Activated B cell treated with CpG ODN at 0.5 μM for 24 hours (primary cell): ENCODE measurements around the gene DLG4. TPM values are rescaled to one million over a fixed set of nuclear protein-coding genes. Genes with fewer than 3 reads are reported as not detected.

ENCODE experiments used
- ATAC-seq: fragments of 200-7000 bp; cut with Tn5 transposase; one replicate; pipeline ENCODE4 v1.10.0; 2021; ENCODE audit warnings: low read depth, mild to moderate bottlenecking, moderate library complexity
- CTCF ChIA-PET: fragments of 350-600 bp; sonication (Branson Sonifier 250); formaldehyde crosslinking; loops from one replicate; lab custom pipeline; 2021; ENCODE audit warnings: antibody characterized with exemption; lab: Charles Lee
- POLR2A ChIA-PET: fragments of 350-600 bp; sonication (Branson Sonifier 250); formaldehyde crosslinking; loops from one replicate; lab custom pipeline; 2021; ENCODE audit warnings: antibody characterized with exemption; lab: Charles Lee
- DNase-seq: peaks from one replicate; pipeline ENCODE4 v3.0.0; 2022
- H3K27ac Mint-ChIP-seq: one replicate; pipeline ENCODE4 v1.8.0; 2020; ENCODE audit warnings: mixed read lengths
- H3K27me3 Mint-ChIP-seq: one replicate; pipeline ENCODE4 v1.8.0; 2021; ENCODE audit warnings: mixed read lengths
- H3K36me3 Mint-ChIP-seq: one replicate; pipeline ENCODE4 v1.8.0; 2021; ENCODE audit warnings: low read depth, mixed read lengths
- H3K4me1 Mint-ChIP-seq: one replicate; pipeline ENCODE4 v1.8.0; 2021; ENCODE audit warnings: mixed read lengths
- H3K4me3 Mint-ChIP-seq: one replicate; pipeline ENCODE4 v1.8.0; 2020; ENCODE audit warnings: mild to moderate bottlenecking, mixed read lengths
- H3K9me3 Mint-ChIP-seq: one replicate; pipeline ENCODE4 v1.8.0; 2020; ENCODE audit warnings: mixed read lengths
- CTCF ChIP-seq: fragments of 200-600 bp; IDR thresholded peaks from one replicate; pipeline ENCODE4 v1.8.0; 2022; ENCODE audit warnings: antibody characterized with exemption, mild to moderate bottlenecking
- intact Hi-C: fragments of 100-400 bp; cut with micrococcal nuclease; formaldehyde crosslinking; loops from one replicate; pipeline ENCODE4 v1.15.1; 2024
- total RNA-seq: library from RNA; stranded (reverse); gene quantifications from 2 replicates; pipeline ENCODE4 v1.2.3, GENCODE V29; 2022

DLG4 gene
- total RNA-seq, 1 donor from 2014 or later = 3.9 TPM

GRCh38 chr17:7146115-7146514 is 73.5 kb downstream of the DLG4 start:
- Mint-ChIP-seq H3K9me3 (no peaks in the 10 kb centered on the region), H3K36me3 (no peaks in the 10 kb centered on the region), H3K4me1 (no peaks in the 10 kb centered on the region), H3K27ac (no peak overlapping the region), H3K27me3 (peaks cover 7% of the 10 kb centered on the region), H3K4me3 (no peak overlapping the region)
- TF ChIP-seq CTCF = no peak
- ChIA-PET CTCF (interaction anchor here (1.1 kb wide), 1 partner anchor 94 kb away, joined by 3 read pairs; no protein-coding TSS in a partner anchor), POLR2A (interaction anchor here (0.7 kb wide), 1 partner anchor 52 kb away, joined by 5 read pairs; no protein-coding TSS in a partner anchor)
- DNase-seq (no peak), ATAC-seq (no peak)
- intact Hi-C loops = no loop called here

- no peak overlapping the region for H3K4me3 Mint-ChIP-seq
- intact Hi-C loops = no loop called here
- no peak for TF ChIP-seq CTCF
- DNase-seq (no peak), ATAC-seq (no peak)
- H3K9me3 Mint-ChIP-seq = no peaks in the 10 kb centered on the region
- H3K36me3 Mint-ChIP-seq = no peaks in the 10 kb centered on the region
- H3K27ac Mint-ChIP-seq = no peak overlapping the region
- H3K4me1 Mint-ChIP-seq = no peaks in the 10 kb centered on the region
- peaks cover 13% of the 10 kb centered on the region for H3K27me3 Mint-ChIP-seq
- POLR2A ChIA-PET = interaction anchor here (0.6 kb wide), 1 partner anchor 208 kb away, joined by 3 read pairs; no protein-coding TSS in a partner anchor
- CTCF ChIA-PET = no interaction called here
Observed at GRCh38 chr17:7144213-7144612, 75.4 kb downstream of the DLG4 start.

GRCh38 chr17:7141824-7142223 is 77.8 kb downstream of the DLG4 start:
- POLR2A ChIA-PET = no interaction called here
- Mint-ChIP-seq H3K4me1 (no peaks in the 10 kb centered on the region), H3K36me3 (no peaks in the 10 kb centered on the region), H3K27me3 (peaks cover 7% of the 10 kb centered on the region), H3K4me3 (no peak overlapping the region), H3K27ac (no peak overlapping the region), H3K9me3 (no peaks in the 10 kb centered on the region)
- ATAC-seq = no peak
- no peak for DNase-seq
- no peak for TF ChIP-seq CTCF
- intact Hi-C loops = no loop called here
- CTCF ChIA-PET = no interaction called here

GRCh38 chr17:7139400-7139799 is 80.2 kb downstream of the DLG4 start:
- no peak for DNase-seq
- Mint-ChIP-seq H3K4me3 (no peak overlapping the region), H3K36me3 (no peaks in the 10 kb centered on the region), H3K27ac (no peak overlapping the region), H3K9me3 (no peaks in the 10 kb centered on the region), H3K4me1 (peaks cover 4% of the 10 kb centered on the region), H3K27me3 (peaks cover 9% of the 10 kb centered on the region)
- no peak for TF ChIP-seq CTCF
- intact Hi-C loops = loop anchor here (5.0 kb wide), 1 partner anchor 297 kb away; no protein-coding TSS in a partner anchor
- ATAC-seq = no peak
- ChIA-PET POLR2A (interaction anchor here (0.9 kb wide), 1 partner anchor 94 kb away, joined by 3 read pairs; no protein-coding TSS in a partner anchor), CTCF (interaction anchor here (0.7 to 3.8 kb wide), 2 partner anchors 91 to 94 kb away, joined by 4 to 13 read pairs; no protein-coding TSS in a partner anchor)

- ChIA-PET CTCF (interaction anchor here (3.8 to 8.0 kb wide), 2 partner anchors 86 to 91 kb away, joined by 13 to 109 read pairs; no protein-coding TSS in a partner anchor), POLR2A (no interaction called here)
- no peak overlapping the region for H3K27ac Mint-ChIP-seq
- no peaks in the 10 kb centered on the region for H3K9me3 Mint-ChIP-seq
- DNase-seq (no peak), ATAC-seq (no peak)
- no peaks in the 10 kb centered on the region for H3K36me3 Mint-ChIP-seq
- H3K4me1 Mint-ChIP-seq = peaks cover 5% of the 10 kb centered on the region
- no peak overlapping the region for H3K4me3 Mint-ChIP-seq
- TF ChIP-seq CTCF = no peak
- H3K27me3 Mint-ChIP-seq = peaks cover 9% of the 10 kb centered on the region
- intact Hi-C loops = loop anchor here (5.0 kb wide), 1 partner anchor 297 kb away; no protein-coding TSS in a partner anchor
Observed at GRCh38 chr17:7138800-7139381, 80.7 kb downstream of the DLG4 start.
